Non-pigmented ciliary epithelial cell (primary cell): ENCODE data around the gene TPSG1.
A peak's percentile ranks its signal among the peaks of the same experiment; 100 is the strongest.
"Not testable (repeated sequence)": the region's sequence is repeated elsewhere in the genome, so short reads cannot be mapped to it uniquely, and the experiment has no call there.

Source experiments
- DNase-seq: peaks from one replicate; pipeline ENCODE4 v3.0.0-alpha.2; 2010; ENCODE audit warnings: low read depth

The TPSG1 gene

DNA sequence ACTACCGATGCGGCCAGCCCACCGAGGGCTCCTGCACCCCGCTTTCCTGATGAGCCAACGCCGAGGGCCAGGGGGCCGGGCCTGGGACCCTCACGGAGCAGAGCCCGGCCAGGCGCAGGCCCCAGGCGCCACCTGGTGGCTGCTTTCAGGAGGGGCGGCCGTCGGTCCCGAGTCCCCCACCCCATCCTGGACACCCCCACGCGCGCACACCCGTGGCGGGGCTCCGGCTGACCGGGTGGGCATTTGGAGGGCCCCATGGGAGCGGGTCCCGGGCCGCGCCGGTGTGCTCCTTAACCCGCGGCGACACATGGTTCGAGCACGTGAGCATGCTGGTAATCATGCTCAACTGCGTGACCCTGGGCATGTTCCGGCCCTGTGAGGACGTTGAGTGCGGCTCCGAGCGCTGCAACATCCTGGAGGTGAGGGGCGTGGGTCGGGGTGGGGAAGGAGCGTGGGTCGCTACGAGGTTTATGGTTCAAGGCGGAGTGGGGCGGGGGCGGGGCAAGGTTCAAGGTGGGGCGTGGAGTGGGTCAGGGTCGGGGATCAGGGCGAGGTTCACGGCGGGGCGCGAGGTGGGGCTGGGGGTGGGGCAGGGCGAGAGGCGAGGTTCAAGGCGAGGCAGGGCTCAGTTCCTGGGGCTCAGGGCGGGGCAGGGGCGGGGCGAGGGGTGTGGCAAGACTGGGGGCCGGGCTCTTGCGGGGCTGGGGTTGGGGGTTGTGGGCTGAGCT lies 30.2 kb downstream of the TPSG1 start:
- no peak for DNase-seq

DNA sequence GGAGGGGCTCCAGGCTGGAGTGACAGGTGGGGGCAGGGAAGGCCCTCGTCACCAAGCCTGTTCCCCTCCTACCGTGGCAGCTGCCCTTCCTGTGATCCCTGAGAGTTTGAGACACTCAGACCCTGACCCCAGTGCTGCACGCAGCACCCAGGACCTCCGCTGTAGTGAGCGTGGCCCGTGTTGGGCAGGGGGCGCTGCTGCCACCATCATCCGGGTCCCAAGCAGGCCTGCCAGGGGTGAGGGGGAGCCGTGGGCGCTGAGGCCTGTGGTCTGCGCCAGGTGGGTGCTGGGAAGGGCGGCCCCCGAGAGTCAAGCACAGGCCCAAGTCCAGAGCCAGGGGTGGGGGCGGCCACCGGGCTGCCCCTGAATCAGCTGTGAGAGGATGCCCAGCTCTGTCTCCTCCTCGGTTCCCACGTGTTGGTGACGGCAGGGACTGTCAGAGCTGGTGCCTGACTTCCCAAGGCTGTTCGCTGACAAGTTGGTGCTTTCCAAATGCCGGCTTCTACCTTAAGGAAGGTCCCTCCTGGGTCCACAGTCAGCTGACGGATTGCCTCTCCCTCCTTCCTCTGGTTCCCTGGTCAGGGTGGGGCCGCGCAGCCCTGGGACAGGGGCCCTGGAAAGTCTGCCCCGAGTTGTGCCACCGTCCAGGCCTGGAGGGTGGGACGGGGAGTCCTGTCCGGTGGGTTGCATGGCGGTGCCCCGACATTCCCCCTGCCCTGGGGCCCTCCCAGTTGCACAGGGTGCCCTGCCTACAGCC lies 31.1 kb downstream of the TPSG1 start:
- DNase-seq = no peak

DNA sequence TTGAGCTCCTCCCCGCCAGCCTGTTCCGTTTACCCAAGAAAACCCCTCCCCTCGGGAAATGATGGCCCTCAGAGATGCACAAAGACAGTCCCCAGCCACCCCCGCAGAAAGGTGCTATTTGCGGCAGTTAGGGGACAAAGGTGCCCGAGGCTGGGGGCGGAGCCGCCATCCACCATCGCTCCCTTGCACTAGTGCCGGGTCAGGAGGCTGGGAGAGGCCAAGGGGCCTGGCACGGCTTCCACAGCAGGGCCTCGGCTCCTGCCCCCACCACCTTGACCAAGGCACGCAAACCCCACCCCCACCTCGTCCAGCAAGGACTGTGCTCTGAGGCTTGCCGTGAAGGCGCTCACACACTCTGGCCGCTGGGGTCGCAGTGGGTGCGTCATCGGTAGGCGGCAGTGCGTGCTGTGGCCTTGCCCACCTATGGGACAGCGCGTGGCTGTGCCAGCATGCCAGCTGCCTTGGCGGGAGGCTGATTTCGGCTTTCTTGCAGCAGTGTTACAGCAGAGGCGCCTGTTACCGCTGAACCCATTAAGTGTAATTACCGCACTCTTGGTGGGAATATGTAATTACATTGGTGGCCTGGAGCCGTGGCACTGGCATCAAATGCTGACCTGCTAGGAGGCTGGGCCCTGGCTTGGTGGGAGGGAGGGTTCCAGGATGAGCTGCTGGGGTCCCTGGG lies 31.8 kb downstream of the TPSG1 start:
- no peak for DNase-seq

DNA sequence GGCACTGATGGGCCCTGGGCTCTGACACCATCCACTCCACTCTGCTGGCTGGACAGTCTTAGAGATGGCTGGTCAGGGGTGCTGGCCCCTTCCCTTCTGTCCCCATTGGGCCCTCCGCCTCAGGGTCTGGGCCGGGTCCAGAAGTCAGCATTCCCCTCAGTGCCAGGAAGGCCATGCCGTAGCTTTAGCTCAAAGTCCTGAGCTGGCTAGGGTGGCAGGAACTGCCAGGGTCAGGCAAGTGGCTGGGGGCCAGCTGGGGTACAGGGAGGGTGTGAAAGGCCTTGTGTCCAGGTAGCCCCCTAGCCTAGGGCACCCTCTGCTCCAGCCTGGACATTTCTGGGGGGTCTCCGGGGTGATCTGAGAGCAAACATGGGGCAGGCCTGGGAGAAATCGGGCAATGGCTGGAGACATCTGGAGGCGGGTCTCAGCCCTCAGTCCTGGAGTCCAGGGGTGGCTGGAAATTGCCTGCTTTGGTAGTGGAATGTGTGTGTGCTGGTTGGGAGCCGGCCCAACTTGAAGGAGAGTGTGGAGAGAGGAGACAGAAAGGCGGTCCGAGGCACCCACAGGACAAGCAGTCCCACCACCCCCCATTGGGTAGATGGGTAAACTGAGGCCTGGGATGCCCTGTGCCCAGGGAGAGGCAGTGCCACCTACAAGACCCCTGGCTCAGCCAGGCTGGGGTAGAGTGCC lies 32.5 kb downstream of the TPSG1 start:
- DNase-seq = no peak

DNA sequence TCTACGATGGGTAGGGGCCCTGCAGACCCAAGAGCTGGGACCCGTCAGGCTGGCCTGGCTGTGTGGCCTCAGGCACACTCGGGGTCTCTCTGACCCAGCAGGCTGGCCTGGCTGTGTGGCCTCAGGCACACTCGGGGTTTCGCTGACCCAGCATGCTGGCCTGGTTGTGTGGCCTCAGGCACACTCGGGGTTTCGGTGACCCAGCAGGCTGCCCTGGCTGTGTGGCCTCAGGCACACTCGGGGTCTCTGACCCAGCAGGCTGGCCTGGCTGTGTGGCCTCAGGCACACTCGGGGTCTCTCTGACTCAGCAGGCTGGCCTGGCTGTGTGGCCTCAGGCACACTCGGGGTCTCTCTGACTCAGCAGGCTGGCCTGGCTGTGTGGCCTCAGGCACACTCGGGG lies 34.3 kb downstream of the TPSG1 start:
- not testable (repeated sequence) for DNase-seq

DNA sequence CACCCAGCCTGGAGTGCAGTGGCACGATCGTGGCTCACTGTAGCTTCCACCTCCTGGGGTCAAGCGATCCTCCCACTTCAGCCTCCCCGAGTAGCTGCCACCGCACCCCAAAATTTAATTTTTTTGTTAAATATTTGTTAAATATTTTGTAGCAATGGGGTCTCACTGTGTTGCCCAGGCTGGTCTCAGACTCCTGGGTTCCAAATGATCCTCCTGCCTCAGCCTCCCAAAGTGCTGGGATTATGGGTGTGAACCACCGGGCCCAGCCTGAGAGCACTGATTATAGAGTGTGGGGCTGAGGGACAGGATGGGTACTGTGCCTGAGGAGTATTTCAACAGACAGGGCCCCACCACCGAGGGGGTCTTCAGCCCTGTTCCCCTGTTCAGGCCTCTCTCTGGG lies 35.6 kb downstream of the TPSG1 start:
- DNase-seq = no peak

DNA sequence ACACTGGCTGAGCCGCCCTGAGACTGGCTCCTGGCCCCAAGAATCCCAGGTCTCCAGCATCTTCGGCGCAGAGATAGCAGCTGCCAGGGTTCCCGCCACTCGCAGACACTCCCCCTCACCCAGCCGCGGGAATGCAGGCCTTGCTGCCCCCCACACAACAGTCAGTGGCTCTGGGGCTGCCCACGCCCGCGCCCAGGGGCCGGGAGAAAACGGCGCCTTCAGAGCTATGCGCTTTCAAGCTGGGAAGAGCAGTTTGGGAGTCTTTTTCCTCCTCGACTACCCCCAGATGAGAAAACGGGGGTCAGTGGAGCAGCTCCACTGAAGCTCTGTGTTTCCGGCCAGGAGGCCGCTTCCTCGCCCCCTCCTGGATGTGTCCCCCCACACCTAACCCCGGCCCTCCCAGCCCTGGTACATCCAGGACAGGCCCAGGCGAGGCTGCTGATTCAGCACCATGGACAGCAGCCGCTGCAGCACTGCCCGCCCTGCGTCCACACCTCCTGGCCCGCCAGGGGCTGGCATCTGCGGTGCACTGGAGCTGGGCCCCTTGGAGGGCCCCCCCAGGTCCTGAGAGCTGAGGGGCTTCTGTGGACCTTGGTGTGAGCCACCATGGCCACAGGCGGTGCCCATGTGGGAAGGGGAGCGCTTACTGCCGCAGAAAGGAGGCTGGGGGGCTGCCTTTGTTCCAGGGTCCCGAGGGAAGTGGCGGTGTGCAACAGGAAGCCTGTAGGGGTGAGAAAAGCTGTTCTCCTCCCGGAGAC lies 36.5 kb downstream of the TPSG1 start:
- no peak for DNase-seq

DNA sequence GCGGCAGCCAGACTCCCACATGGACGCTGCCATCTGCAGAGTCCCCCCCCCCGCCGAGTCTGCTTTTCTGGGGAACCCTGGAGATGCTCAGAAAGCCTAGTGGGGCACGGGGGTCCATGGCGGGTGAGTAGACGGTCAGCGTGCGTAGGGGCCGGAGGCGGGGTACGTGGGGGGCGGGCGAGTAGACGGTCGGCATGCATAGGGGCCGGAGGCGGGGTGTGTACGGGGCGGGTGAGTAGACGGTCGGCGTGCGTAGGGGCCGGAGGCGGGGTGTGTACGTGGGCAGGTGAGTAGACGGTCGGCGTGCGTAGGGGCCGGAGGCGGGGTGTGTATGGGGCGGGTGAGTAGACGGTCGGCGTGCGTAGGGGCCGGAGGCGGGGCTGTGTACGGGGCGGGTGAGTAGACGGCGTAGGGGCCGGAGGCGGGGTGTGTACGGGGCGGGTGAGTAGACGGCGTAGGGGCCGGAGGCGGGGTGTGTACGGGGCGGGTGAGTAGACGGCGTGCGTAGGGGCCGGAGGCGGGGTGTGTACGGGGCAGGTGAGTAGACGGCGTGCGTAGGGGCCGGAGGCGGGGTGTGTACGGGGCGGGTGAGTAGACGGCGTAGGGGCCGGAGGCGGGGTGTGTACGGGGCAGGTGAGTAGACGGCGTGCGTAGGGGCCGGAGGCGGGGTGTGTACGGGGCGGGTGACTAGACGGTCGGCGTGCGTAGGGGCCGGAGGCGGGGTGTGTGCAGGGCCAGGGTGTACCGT lies 39.4 kb downstream of the TPSG1 start:
- not testable (repeated sequence) for DNase-seq

DNA sequence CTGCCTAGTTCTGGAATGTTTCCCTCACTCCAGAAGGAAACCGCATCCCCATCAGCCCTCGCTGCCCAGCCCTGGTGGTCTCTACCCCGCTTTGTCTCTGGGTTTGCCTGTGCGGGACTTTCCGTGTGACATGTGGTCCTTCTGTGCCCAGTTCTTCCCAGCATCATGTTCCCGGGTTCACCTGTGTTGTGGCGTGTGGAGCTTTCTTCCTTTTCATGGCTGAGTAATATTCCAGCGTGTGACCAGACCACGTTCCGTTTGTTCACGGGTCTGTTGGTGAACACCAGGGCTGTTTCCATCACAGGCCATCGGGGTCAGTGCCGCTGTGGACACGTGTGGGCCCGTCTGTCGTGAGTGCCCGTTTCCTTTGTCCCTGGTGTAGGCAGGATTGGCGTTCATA lies 40.1 kb downstream of the TPSG1 start:
- no peak for DNase-seq

DNA sequence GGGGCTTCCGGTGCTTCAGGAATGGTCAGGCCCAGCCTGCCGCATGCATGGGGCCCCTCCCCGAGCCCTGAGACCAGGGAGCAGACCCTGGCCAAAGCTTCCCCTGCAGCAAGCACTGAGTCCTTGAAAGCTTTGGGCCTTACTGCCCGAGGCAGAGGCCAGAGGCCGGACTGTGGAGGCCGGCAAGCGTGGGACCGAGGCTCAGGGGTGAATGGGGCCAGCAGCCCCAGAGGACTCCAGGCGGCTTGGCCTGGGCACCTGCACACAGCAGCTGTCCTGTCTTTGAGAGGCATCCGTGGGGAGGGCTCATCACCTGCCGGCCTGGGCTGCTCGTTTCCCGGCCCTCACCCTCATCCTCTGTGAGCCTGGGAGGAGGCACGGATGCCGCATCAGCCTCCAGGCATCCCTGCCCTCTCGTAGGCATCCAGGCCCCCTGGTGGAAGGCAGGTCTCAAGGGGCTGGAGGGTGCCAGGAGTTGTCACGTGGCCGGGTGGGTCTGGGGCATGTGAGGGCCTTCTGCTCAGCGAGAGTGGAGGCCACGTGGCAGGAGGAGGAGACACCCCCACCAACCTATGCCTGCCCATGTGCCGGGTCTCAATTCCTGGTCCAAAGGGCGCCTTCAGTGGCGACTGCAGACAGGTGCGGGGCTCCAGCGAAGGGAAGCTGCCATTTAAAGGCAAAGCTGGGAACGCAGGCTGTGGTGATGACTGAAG lies 40.8 kb downstream of the TPSG1 start:
- no peak for DNase-seq

DNA sequence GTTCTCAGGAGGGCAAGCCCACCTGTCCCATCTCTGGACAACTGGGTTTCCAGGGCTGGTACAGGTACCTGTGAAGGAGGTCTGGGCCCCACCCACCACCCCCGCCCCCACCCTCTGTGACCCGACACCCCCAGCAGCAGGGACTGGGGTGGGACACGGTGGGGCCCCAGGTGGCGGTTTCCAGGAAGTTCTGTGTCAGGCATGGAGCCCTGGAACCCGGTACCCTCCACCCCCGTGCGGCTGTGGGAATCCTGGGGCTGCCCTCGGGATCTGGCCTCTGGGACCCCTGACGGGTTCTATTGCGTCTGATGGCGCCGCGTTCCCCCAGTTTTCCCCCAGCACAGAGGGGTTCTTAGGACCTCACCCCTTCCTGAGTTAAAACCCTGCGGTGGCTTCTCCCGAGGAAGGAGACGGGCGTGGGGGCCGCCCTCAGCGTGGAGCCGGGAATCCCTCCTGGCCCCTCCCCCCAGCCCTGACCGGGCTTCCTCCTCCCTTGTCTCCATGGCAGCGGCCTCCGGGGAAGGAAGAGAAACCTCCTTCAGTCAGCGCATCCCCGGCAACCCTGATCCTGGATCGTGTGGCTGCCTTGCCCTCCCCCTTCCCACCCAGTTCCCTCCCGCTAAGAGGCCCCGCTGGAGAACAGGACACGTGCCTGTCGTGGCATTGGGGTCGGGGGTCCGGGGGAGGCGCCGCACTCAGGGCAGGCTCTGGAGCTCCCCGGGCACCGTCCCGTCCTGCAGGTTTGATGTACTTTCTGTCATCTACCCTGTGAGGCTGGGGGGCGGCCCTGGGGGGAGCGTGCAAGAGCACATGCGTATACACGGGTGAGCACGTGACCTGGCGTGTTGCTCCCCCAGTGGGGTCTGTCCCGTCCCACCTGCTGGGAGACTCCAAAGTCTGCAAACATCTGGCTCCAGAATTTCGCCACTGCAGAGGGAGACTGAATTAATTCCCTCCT lies 41.8 kb downstream of the TPSG1 start:
- no peak for DNase-seq

DNA sequence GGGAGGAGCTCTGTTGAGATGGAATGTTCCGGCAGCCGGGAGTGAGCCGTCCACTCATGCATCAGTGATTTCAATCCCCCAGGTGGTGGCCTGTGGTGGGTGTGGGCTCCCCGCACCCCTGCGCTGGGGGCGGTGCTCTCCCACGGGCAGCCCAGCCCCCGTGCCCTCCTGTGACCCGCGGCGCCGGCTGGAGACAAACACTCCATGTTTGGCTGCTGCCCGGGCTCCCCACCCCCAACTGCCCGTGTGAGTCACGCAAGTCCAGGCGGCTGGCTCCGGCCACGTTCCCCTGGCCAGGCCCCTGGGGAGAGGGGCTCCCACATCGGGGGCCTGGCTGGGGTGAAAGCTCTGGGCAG lies 42.8 kb downstream of the TPSG1 start:
- peak; percentile 34 for DNase-seq

DNA sequence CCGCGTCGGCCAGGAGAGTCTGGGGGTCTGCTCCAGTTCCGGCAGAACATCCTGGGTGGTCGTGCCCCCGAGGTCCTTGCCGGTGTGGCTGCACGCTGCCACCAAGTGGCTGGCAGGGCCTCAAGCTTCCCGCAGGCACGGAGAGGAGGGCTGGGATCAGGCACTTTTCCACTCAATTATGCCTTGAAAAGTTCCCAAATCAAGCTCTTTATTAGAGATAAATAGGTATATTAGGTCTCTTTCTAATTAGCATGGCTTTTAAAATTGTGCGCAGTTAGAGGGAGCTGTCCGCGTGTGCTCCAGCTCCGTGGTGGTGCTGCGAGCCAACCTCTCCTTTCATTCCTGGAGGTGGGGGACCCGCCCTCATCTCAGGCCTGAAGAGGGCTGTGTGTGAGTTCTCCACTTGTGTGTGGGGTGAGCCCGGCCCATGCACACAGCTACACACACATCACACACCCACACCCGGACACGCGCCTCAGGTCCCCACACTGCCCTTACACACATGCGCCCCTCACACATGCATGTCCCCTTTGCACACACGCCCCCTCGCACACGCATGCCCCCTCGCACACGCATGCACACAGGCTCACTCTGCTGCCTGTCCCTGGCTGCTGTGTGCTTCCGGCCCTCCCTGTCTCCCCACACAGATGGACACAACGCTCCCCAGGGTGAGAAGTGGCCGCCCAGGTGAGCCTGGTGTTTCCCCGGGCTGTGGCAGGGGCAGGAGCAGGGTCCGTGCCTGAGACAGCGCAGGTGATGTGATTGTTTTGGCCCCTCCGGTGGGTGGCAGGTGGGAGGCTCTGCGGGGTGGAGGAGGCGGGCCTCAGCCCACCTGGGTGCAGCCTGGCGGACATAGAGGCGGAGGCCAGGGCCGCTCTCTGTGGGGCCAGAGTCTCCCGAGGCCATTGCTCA lies 43.4 kb downstream of the TPSG1 start:
- DNase-seq = no peak

DNA sequence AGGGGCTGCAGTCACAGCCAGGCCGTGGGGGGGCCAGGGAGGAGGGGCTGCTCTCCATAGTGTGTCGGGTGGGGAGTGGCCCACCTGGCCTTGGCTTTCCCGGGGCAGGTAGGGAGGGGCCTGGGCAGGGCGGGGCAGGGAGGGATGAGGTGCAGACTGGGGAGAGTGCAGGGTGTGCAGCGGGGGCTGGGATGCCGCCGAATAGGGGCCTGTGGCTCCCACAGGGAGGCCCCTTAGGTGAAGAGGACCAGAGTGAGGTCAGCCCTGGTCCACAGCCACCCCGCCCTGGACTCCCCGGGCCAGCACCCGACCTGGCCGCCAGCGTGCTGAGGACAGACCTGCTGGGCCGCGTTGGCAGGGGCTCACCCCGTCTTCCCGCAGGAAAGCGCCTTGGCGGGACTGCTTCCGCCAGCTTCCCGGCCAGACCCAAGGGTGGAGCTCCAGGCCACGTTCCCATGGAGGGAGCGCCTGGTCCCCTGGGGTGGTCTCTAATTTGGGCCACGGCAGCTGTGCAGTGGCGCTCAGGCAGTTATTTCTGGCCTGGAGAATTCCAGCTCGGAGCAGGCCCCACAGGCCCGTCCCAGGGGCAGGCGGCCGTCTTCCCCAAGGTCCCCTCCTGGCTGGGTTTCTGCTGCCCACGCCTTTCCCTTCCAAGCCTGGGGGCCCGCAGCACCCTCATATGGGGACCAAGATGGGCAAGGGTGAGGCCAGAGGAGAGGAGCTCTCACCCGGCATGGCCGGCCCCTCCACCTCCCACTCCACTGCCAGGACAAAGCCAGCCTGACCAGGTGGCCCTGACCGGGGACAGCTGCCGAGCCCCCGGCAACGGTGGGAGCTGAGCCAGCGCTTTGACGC lies 44.3 kb downstream of the TPSG1 start:
- DNase-seq = no peak

DNA sequence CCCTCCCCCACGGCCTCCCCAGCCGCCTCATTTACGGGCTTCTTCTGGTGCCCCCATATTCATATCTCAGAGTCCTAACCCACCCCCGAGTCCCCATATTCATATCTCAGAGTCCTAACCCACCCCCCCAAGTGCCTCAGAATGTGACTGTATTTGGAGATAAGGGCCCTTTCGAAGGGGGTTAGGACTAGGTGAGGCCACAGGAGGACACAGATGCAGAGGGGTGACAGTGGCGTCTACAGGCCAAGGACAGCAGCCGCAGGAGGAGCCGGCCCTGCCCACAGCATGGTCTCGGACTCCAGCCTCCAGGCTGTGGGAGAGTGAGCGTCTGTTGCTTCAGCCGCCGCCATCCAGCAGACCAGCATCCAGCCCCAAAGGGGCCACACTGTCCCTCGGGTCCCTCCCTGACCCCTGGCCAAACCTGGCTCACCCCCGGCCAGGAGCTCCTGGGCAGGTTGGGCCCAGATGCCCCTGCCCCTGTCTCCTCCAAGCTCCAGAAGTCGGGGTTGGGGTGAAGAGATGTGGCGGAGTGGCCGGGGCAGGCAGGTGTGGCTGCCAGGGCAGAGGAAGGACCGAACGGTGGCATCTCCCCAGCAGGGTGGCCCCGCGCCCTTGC lies 46.7 kb downstream of the TPSG1 start:
- DNase-seq = no peak

DNA sequence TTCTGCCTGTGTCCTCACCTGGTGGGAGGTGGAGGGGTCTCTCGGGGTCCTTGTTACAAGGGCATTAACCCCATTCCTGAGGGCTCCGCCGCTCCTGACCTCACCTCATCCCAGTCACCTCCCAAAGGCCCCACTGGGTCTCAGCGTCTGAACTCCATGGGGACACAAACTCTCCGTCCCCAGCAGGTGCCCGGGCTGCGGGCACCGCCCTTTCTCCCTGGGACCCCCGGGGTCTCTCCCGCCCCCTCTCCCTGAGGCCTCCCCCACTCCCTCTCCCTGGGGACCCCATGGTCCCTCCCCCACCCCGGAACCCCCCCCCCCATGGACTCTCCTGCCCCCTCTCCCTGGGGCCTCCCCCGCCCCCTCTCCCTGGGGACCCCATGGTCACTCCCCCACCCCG lies 47.3 kb downstream of the TPSG1 start:
- no peak for DNase-seq

DNA sequence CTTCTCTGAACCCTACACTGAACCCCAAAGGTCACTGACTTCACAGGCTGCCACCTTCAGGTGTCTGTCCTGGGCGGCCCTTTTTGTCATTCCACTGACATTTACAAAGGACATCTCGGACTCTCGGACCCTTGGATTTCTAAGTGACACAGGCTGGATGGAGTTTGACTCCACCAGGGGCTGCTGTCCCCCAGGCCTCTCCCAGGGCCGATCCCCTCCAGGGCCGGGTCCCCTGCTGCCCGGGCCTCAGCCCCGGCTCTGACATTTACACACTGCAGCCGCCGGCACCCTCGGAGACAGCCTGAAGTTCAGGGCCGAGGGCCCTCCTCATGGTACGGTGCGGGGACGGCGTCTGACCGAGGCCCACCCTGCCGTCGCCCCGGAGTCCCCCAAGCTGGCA lies 48.0 kb downstream of the TPSG1 start:
- no peak for DNase-seq
